Peyer's patch (tissue), 4 donors: Measurements from ENCODE around the gene NEDD4L. TPM values are rescaled to one million over a fixed set of nuclear protein-coding genes. Genes with fewer than 3 reads are reported as not detected.

Experiments
- DNase-seq, 3 donors: peaks; one replicate each; pipeline ENCODE4 v3.0.0-alpha.2; 2017 to 2019
- H3K27ac ChIP-seq, 4 donors: fragments of 200-600 bp; sonication (generic); one replicate each; pipeline ENCODE4 v1.5.1; 2016 to 2019
- H3K27me3 ChIP-seq, 2 donors: fragments of 200-600 bp; sonication (generic); one replicate each; pipeline ENCODE4 v1.5.1; 2019
- H3K36me3 ChIP-seq, 3 donors: fragments of 200-600 bp; sonication (generic); one replicate each; pipeline ENCODE4 v1.5.1; 2016 to 2019
- H3K4me1 ChIP-seq, 4 donors: fragments of 200-600 bp; sonication (generic); one replicate each; pipeline ENCODE4 v1.5.1; 2016 to 2019
- H3K4me3 ChIP-seq, 4 donors: fragments of 200-600 bp; sonication (generic); 1 replicate in 3 of 4; 2 replicates in 1 of 4; pipeline ENCODE4 v1.5.1; 2016 to 2019; ENCODE audit warnings: mild to moderate bottlenecking in 1 of 4
- H3K9me3 ChIP-seq, 4 donors: fragments of 200-600 bp; sonication (generic); one replicate each; pipeline ENCODE4 v1.5.1; 2016 to 2019; ENCODE audit warnings: mild to moderate bottlenecking in 1 of 4
- CTCF ChIP-seq, 6 experiments: fragments of 450-650 bp in 4 of 6; fragments of 200-600 bp in 2 of 6; sonication (generic) in 1 of 6; IDR thresholded peaks; one replicate each; pipeline ENCODE4 v1.5.1; 2017 to 2019; ENCODE audit warnings: antibody characterized with exemption in 6 of 6, mild to moderate bottlenecking in 3 of 6, moderate library complexity in 1 of 6
- POLR2A ChIP-seq, 2 donors: fragments of 450-650 bp; IDR thresholded peaks; one replicate each; pipeline ENCODE4 v1.5.1; 2017; ENCODE audit warnings: antibody characterized with exemption in 2 of 2, mild to moderate bottlenecking in 2 of 2, moderate library complexity in 2 of 2
- total RNA-seq, 4 donors: library from RNA; depleted of rRNA; stranded (reverse); fragments of >200 nt; gene quantifications; one replicate each; pipeline ENCODE4 v1.1.0, GENCODE V29; 2016

The NEDD4L gene
- total RNA-seq, 4 donors from 2014 or later = 213 to 312 (median 277) TPM

- H3K9me3 ChIP-seq = no peaks in the 10 kb centered on the region
- H3K4me1 ChIP-seq = peaks cover 0 to 31% (median 2%) of the 10 kb centered on the region in 4 donors
- peak overlapping the region; percentile 77 to 97 (median 86) for H3K4me3 ChIP-seq
- TF ChIP-seq CTCF (IDR thresholded peaks at IDR 0.05) (peak in 1 of 6 experiments; percentile 27), POLR2A (IDR thresholded peaks at IDR 0.05) (peak in 1 of 2 donors; percentile 61)
- H3K27ac ChIP-seq = peak overlapping the region; percentile 77 to 98 (median 89)
- DNase-seq = peak; percentile 44 to 83 (median 82)
- H3K27me3 ChIP-seq = no peaks in the 10 kb centered on the region
- no peaks in the 10 kb centered on the region for H3K36me3 ChIP-seq
These were observed 1.4 kb downstream of the NEDD4L start for GRCh38 chr18:58045242-58046092.

- no peaks in the 10 kb centered on the region for H3K27me3 ChIP-seq
- no peaks in the 10 kb centered on the region for H3K9me3 ChIP-seq
- peak overlapping the region in 3 of 4 donors; percentile 77 to 97 (median 90) for H3K4me3 ChIP-seq
- H3K27ac ChIP-seq = peak overlapping the region in 3 of 4 donors; percentile 85 to 98 (median 93)
- DNase-seq = no peak
- TF ChIP-seq POLR2A (IDR thresholded peaks at IDR 0.05) (no peak), CTCF (IDR thresholded peaks at IDR 0.05) (peak in 1 of 6 experiments; percentile 9)
- H3K36me3 ChIP-seq = no peaks in the 10 kb centered on the region
- H3K4me1 ChIP-seq = peaks cover 0 to 31% (median 2%) of the 10 kb centered on the region in 4 donors
These were observed 2.2 kb downstream of the NEDD4L start for GRCh38 chr18:58046093-58046793.

GRCh38 chr18:58046794-58047555, 2.9 kb downstream of the NEDD4L start:
- Histone ChIP-seq H3K27me3 (no peaks in the 10 kb centered on the region), H3K4me3 (peak overlapping the region in 2 of 4 donors; percentile 90 to 97), H3K27ac (no peak overlapping the region), H3K9me3 (no peaks in the 10 kb centered on the region), H3K36me3 (no peaks in the 10 kb centered on the region), H3K4me1 (peaks cover 0 to 31% (median 2%) of the 10 kb centered on the region in 4 donors)
- no peak for TF ChIP-seq POLR2A (IDR thresholded peaks at IDR 0.05)
- no peak for TF ChIP-seq CTCF (IDR thresholded peaks at IDR 0.05)
- no peak for DNase-seq

- DNase-seq = no peak
- H3K36me3 ChIP-seq = no peaks in the 10 kb centered on the region
- no peaks in the 10 kb centered on the region for H3K9me3 ChIP-seq
- no peak overlapping the region for H3K4me3 ChIP-seq
- TF ChIP-seq POLR2A (IDR thresholded peaks at IDR 0.05) (no peak), CTCF (IDR thresholded peaks at IDR 0.05) (no peak)
- H3K27ac ChIP-seq = no peak overlapping the region
- peaks cover 0 to 29% (median 2%) of the 10 kb centered on the region in 4 donors for H3K4me1 ChIP-seq
- no peaks in the 10 kb centered on the region for H3K27me3 ChIP-seq
These were observed 3.5 kb downstream of the NEDD4L start for GRCh38 chr18:58047556-58047882.

GRCh38 chr18:58048081-58048642, 4.1 kb downstream of the NEDD4L start:
- Histone ChIP-seq H3K9me3 (no peaks in the 10 kb centered on the region), H3K4me1 (peaks cover 0 to 22% (median 2%) of the 10 kb centered on the region in 4 donors), H3K27ac (no peak overlapping the region), H3K4me3 (no peak overlapping the region), H3K27me3 (no peaks in the 10 kb centered on the region), H3K36me3 (no peaks in the 10 kb centered on the region)
- no peak for DNase-seq
- TF ChIP-seq CTCF (IDR thresholded peaks at IDR 0.05) (no peak), POLR2A (IDR thresholded peaks at IDR 0.05) (no peak)
